GM18508 (cell line): Measurements from ENCODE around the gene MYPOP.

Source experiments
- ATAC-seq: cut with Tn5 transposase; IDR thresholded peaks from one replicate; pipeline ENCODE4 v1.9.1; 2021; ENCODE audit warnings: moderate number of reproducible peaks; ENCODE audit not compliant: insufficient read depth, unreplicated experiment

MYPOP gene

GRCh38 chr19:45866400-45867176, 35.8 kb downstream of the MYPOP start:
- ATAC-seq, result no peak

DNA sequence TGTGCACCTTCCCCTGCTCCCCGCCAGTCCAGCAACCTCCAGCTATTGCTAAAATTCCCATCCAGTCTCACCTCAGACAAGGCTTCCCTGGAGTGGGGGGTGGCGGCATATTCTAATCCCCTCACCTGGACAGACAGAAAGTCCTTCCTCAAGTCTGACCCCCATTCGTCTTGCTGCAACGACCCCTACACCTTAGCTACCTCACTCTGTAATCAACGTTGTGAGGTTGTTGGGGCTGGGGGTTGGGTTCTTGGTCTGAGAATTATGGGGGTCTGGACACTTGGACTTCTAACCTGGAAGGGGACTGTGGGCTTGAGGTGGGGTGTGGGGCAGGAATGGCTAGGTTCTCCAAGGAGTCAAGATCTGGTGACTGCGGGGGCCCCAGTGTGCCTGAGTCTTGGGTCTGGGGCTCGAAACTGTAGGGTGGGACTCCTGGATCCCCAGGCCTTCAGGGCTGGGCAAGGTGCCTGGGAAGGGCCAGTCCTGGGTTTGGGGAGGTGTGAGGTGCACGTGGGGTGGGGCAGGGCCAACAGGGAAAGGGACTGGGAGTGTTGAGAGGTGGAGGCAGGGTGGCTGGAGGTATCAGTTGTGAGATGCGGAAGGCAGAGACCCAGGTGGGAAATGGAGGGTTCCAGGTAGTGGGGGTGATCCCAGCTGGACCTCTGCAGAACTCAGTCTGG, 37.0 kb downstream of the MYPOP start:
- no peak for ATAC-seq

DNA sequence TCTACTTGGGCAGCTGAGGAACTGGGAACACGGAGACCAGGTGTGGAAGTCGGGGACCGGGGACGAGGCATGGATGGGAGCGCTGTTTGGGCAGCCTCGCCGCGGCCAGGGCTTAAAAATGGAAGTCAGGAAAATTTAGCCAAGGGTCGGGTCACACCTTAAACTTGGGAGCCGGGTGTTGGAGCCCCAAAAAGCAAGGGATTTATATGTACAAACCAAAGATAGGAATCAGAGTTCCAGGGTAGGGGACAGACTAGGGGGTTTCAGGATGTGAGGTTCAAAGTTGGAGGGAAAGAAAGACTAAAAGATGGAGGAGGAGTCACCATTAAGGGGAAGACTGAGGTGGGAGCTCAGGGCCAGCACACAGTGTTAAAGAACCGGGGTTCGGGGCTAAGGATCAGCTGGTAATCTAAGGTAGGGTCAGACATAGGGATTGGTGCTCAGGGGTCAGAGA, 37.8 kb downstream of the MYPOP start:
- ATAC-seq, result no peak

- no peak for ATAC-seq
Observed at GRCh38 chr19:45863840-45864628, 38.4 kb downstream of the MYPOP start, which contains the start of gene FOXA3. Gene FOXA3 (plus strand): TSS chr19:45864326. CDS start chr19:45864457, 131 bp downstream.

DNA sequence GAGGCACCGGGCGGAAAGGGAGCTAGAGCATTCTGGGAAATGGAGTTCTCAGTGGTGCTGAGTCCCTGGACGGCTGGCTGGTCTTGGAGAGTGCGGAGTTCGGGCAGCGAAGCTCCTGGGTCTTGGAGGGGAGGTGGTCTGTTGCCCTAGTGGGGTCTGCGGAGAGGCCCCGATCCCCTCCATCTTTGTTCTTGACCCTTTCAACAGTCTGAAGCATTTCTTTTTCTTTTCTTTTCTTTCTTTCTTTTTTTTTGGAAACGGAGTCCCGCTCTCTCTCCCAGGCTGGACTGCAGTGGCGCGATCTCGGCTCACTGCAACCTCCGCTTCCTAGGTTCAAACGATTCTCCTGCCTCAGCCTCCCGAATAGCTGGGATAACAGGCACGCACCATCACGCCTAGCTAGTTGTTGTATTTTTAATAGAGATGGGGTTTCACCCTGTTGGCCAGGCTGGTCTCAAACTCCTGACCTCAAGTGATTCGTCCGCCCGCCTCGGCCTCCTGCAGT, 39.0 kb downstream of the MYPOP start:
- ATAC-seq, result no peak

GRCh38 chr19:45862564-45863334, 39.7 kb downstream of the MYPOP start, which contains the start of gene SYMPK:
Gene SYMPK (minus strand): TSS chr19:45863147. CDS start chr19:45854495, 8,652 bp downstream.
- ATAC-seq, result peak; percentile 79

DNA sequence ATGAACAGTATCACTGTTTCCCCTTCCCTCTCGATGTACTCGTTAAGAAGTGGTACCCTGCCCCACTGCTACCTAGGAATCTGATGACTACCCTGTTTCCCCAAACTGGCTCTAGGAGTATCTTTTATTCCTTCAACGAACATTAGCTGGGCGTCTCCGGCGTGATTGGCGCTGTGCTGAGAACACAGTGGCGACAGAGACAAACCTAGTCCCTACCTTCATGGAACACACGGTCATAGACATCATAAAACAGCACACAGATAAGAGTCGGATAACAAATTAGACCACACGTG, 40.2 kb downstream of the MYPOP start:
- ATAC-seq, result no peak

DNA sequence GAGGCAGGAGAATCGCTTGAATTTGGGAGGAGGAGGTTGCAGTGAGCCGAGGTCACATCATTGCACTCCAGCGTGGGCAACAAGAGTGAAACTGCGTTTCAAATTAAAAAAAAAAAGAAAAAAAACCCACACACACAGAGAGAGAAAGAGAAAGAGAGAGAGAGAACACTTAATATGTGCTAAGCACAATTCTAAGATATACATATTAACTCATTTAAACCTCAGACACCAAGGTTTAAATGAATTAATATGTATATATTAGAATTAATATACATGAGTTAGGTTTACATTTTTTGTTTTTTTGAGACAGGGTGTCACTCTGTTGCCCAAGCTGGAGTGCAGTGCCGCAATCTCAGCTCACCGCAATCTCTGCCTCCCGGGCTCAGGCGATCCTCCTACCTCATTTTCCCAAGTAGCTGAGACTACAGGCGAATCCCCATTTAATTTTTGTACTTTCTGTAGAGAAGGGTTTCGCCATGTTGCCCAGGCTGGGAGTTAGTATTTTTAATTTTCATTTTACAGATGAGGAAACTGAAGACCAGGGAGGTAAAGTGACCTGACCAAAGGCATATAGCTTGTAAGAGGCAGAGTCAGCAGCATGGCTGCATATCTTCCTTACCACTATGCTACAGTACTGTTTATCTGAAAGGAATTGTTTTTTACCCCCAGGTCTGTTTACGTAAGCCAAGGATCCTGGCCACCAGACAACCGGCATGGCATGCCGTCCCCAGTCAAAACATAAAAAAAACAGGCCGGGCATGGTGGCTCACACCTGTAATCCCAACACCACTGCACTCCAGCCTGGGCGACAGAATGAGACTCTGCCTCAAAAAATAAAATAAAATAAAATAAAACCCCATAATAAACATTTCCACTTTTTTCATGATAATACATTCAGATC, 41.8 kb downstream of the MYPOP start:
- no peak for ATAC-seq

DNA sequence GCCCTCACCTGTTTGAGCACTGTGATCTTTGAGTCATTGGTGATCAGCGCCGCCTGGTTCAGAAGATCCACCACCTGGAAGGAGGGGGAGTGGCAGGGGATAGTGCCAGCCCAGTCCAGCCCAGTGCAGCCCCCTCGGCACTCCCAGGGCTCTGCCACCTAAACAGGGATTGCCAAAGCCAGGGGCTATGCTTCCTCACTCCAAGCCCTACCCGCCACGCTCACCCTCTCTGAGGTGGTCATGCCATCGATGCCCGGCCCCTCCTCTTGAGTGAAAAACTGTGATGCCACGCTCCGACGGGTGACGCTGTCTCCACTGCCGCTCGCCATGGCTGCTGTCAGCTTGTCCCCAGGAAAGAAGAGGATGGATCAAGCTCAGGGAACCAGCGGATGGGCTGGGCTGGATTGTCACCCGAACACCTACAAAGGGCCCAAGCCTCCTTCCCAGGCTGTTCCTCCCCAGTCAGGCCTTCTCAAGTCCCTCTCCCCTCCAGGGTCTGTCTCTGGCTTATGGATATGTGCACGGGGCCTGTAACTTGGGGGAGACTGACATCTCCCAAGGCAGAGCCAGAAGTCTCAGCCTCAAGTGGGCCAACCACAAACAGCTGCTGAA, 48.1 kb downstream of the MYPOP start:
- no peak for ATAC-seq

DNA sequence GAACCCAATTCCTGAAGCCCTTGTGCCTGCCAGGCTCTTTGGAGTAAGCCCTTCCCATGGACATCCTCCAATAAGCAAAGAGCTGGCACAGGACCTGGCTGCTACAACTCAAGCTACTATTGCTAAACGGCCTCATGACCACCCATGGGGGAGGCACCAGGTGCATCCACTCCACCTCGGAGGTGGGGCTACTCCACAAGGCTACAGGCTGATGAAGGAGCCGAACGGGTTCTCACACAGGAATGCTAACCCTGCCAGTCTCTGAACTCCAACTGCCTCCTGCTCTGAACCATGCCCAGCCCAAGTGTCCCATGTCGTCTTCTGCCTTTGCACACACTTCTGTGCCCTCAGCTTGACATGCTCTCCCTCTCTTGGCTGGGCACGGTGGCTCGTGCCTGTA, 49.4 kb downstream of the MYPOP start:
- ATAC-seq, result no peak

DNA sequence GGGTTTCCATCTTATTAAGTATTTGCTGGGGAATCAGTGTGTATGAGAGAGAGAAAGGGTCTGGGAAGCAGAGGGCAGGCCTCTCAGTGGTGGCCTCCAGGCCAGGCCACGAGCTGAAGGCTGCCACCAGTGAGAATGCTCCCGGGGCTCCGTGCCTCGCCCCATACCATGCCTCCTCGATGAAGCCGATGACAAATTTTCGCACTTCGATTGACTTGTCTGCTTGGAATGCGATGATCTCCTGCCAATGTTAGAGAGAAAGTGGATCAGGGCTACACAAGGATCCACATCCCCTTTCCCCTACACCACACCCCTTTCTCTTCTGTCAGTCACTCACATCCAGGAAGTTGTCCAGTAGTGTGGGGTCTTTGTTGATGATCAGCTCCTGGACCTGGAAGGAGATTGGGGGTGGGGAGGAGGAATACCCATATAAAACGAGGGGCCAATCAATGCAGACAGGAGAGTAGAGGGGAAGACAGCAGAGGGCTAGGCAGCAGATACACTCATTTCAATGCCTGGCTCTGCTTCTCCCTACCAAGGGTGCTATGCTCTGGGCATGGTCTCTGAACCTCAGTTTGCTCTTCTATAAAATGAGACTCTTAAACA, 50.2 kb downstream of the MYPOP start:
- ATAC-seq, result no peak

GRCh38 chr19:45848922-45849321, 53.5 kb downstream of the MYPOP start:
- ATAC-seq, result no peak

GRCh38 chr19:45847663-45848062, 54.8 kb downstream of the MYPOP start:
- no peak for ATAC-seq

- no peak for ATAC-seq
Observed at GRCh38 chr19:45842198-45842597, 60.2 kb downstream of the MYPOP start.
